Common myeloid progenitor, CD34-positive (primary cell): ENCODE measurements around the gene NSD1.

Experiments
- CTCF ChIA-PET: fragments of 350-600 bp; sonication (Branson Sonifier 250); formaldehyde crosslinking; loops from one replicate; lab custom pipeline; 2021; ENCODE audit warnings: antibody characterized with exemption; lab: Charles Lee
- POLR2A ChIA-PET: fragments of 350-600 bp; sonication (Branson Sonifier 250); formaldehyde crosslinking; loops from one replicate; lab custom pipeline; 2021; ENCODE audit warnings: antibody characterized with exemption; lab: Charles Lee
- DNase-seq, 3 donors: peaks; one replicate each; pipeline versions ENCODE4 v3.0.0 to v3.0.0-alpha.2; 2013
- H3K27ac ChIP-seq, 2 experiments: 1 replicate in 1 of 2; 2 replicates in 1 of 2; pipeline ENCODE4 v1.7.0; 2013; ENCODE audit warnings: inconsistent platforms in 2 of 2, low read length in 2 of 2, mild to moderate bottlenecking in 2 of 2, low read depth in 1 of 2, moderate library complexity in 1 of 2; ENCODE audit not compliant: severe bottlenecking in 2 of 2, insufficient read depth in 1 of 2, poor library complexity in 1 of 2
- H3K27me3 ChIP-seq, 5 experiments: replicated peaks in 2 of 5; 1 replicate in 3 of 5; 2 replicates in 2 of 5; pipeline versions ENCODE4 v1.6.1 to v1.7.0; 2013; ENCODE audit warnings: low read length in 4 of 5, mild to moderate bottlenecking in 2 of 5, moderate library complexity in 2 of 5, inconsistent platforms in 1 of 5; ENCODE audit not compliant: insufficient read depth in 5 of 5, control insufficient read depth in 4 of 5
- H3K36me3 ChIP-seq, 4 experiments: 1 replicate in 2 of 4; 2 replicates in 2 of 4; pipeline versions ENCODE4 v1.6.1 to v1.7.0; 2013; ENCODE audit warnings: low read length in 3 of 4, control low read depth in 1 of 4, mild to moderate bottlenecking in 1 of 4; ENCODE audit not compliant: control insufficient read depth in 4 of 4, insufficient read depth in 4 of 4
- H3K4me1 ChIP-seq, 4 experiments: 1 replicate in 3 of 4; 2 replicates in 1 of 4; pipeline versions ENCODE4 v1.6.1 to v1.7.1; 2013; ENCODE audit warnings: low read length in 3 of 4, mild to moderate bottlenecking in 3 of 4, control low read depth in 1 of 4, inconsistent platforms in 1 of 4, moderate library complexity in 1 of 4; ENCODE audit not compliant: control insufficient read depth in 4 of 4, insufficient read depth in 4 of 4; ENCODE audit errors: control extremely low read depth in 1 of 4
- H3K4me3 ChIP-seq, 7 experiments: 1 replicate in 4 of 7; 2 replicates in 3 of 7; pipeline versions ENCODE4 v1.5.1 to v1.7.0; 2013; ENCODE audit warnings: mild to moderate bottlenecking in 7 of 7, low read length in 6 of 7, moderate library complexity in 6 of 7, inconsistent platforms in 2 of 7, low read depth in 2 of 7, control low read depth in 1 of 7; ENCODE audit not compliant: insufficient read depth in 4 of 7, control insufficient read depth in 1 of 7; ENCODE audit errors: extremely low read depth in 1 of 7
- H3K9me3 ChIP-seq, 5 experiments: 1 replicate in 4 of 5; 2 replicates in 1 of 5; pipeline versions ENCODE4 v1.6.1 to v1.7.1; 2013; ENCODE audit warnings: low read length in 4 of 5, mild to moderate bottlenecking in 2 of 5, inconsistent platforms in 1 of 5, low read depth in 1 of 5, moderate library complexity in 1 of 5; ENCODE audit not compliant: control insufficient read depth in 4 of 5, insufficient read depth in 2 of 5; ENCODE audit errors: control extremely low read depth in 1 of 5
- WGBS: methylation state at CpG from one replicate; pipeline ENCODE4 v1.1.5; 2013; ENCODE audit not compliant: insufficient coverage; 5-methylcytosine and 5-hydroxymethylcytosine counted together

Gene NSD1

GRCh38 chr5:177334781-177335700 is 201.5 kb downstream of the NSD1 start:
- POLR2A ChIA-PET: no interaction called here

GRCh38 chr5:177335701-177336065 is 202.1 kb downstream of the NSD1 start:
- Histone ChIP-seq H3K4me3 (no peak overlapping the region), H3K4me1 (peaks cover 6 to 32% (median 28%) of the 10 kb centered on the region in 4 experiments), H3K27me3 (no peaks in the 10 kb centered on the region), H3K9me3 (no peaks in the 10 kb centered on the region), H3K27ac (no peak overlapping the region), H3K36me3 (peaks cover 2 to 81% (median 56%) of the 10 kb centered on the region in 4 experiments)
- DNase-seq: no peak
- ChIA-PET CTCF (interaction anchor here (0.8 to 10.2 kb wide), 23 partner anchors 8 to 222 kb away, joined by 3 to 162 read pairs (median 5); partner anchors contain the start of genes MXD3, PRELID1 and RAB24), POLR2A (no interaction called here)
- WGBS: 99% methylated on average over 7 of the region's 7 CpGs

More at GRCh38 chr5:177334781-177335700, 201.5 kb downstream of the NSD1 start:
- 98% methylated on average over 17 of the region's 21 CpGs for WGBS
- CTCF ChIA-PET: interaction anchor here (0.8 to 10.2 kb wide), 27 partner anchors 9 to 222 kb away, joined by 3 to 162 read pairs (median 5); partner anchors contain the start of genes MXD3, PRELID1, RAB24 and RGS14
- no peak overlapping the region for H3K27ac ChIP-seq
- no peaks in the 10 kb centered on the region for H3K9me3 ChIP-seq
- no peak for DNase-seq
- no peaks in the 10 kb centered on the region for H3K27me3 ChIP-seq
- no peak overlapping the region for H3K4me3 ChIP-seq
- peaks cover 9 to 38% (median 35%) of the 10 kb centered on the region in 4 experiments for H3K4me1 ChIP-seq
- H3K36me3 ChIP-seq: peaks cover 2 to 85% (median 58%) of the 10 kb centered on the region in 4 experiments

DNA sequence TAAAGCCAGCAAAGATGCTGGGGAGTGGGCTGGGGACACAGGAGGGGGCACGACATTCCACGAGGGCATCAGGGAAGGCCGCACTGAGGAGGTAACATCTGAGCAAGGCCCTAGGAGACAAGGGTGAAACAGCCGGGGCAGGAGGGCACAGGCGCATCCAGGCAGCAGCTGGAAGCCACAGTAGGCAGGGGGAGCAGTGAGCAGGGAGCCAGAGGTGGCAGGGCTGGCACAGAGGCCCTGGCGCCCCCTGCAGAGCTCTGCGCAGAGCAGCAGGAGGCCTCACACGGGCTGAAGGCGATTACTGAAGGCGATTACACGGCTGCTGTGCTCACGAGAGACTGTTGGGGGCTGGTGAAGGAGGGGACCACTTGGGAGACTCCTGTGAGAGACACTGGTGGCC is 202.5 kb downstream of the NSD1 start:
- no peaks in the 10 kb centered on the region for H3K27me3 ChIP-seq
- no peaks in the 10 kb centered on the region for H3K9me3 ChIP-seq
- DNase-seq: peak; percentile 83 to 90 (median 89)
- ChIA-PET POLR2A (no interaction called here), CTCF (interaction anchor here (0.8 to 10.2 kb wide), 23 partner anchors 8 to 223 kb away, joined by 3 to 162 read pairs (median 5); partner anchors contain the start of genes MXD3, PRELID1 and RAB24)
- H3K27ac ChIP-seq: no peak overlapping the region
- H3K4me3 ChIP-seq: no peak overlapping the region
- 61% methylated on average over 12 of the region's 12 CpGs for WGBS
- peaks cover 2 to 77% (median 56%) of the 10 kb centered on the region in 4 experiments for H3K36me3 ChIP-seq
- peaks cover 6 to 27% (median 24%) of the 10 kb centered on the region in 4 experiments for H3K4me1 ChIP-seq

GRCh38 chr5:177336603-177337494 is 203.3 kb downstream of the NSD1 start:
- 97% methylated on average over 28 of the region's 36 CpGs for WGBS
- no peak overlapping the region for H3K27ac ChIP-seq
- DNase-seq: no peak
- no peaks in the 10 kb centered on the region for H3K27me3 ChIP-seq
- peaks cover 6 to 20% (median 17%) of the 10 kb centered on the region in 4 experiments for H3K4me1 ChIP-seq
- peaks cover 6 to 82% (median 61%) of the 10 kb centered on the region in 4 experiments for H3K36me3 ChIP-seq
- no peak overlapping the region for H3K4me3 ChIP-seq
- no peaks in the 10 kb centered on the region for H3K9me3 ChIP-seq
- POLR2A ChIA-PET: no interaction called here
- CTCF ChIA-PET: interaction anchor here (0.8 to 10.2 kb wide), 16 partner anchors 9 to 67 kb away, joined by 3 to 162 read pairs (median 6); partner anchors contain the start of gene RGS14

DNA sequence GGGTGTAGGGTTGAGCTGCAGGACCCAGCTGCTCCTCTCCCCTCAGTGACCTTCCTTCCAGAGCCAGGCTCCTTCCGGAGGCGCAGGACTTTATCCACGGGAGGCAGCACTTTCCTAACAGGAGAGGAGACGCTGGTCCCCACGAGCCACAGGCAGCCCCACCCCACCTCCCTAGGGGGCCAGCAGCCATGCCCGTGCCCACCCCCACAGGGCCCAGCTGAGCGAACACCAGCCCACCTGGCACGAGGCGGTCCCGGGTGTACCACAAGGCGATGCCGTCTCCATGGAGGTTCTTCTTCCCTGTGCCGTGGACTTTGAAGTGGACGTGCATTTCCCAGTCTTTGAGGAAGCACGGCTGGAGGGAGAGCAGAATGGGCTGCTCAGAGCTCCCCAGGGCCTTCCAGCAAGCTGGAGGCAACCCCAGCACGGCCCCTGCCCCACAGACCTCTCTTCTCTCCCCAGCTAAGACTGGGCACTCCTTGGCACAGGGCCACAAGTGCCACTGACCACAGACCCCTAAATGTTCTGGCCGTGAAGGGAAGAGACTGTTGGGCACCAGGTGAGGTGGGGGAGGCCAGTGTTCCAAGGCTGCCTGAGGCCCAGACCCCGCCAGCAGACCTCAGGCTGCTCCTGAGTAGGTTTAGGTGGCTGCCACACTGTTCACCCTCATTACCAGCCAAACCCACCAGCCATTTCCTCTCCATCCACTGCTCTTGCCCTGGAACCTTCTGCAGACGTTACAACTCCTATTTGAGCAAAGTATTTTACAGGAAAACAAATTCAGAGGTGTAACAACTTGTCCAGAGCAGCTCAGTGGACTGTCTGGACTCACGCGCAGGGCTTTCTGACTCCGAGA is 204.9 kb downstream of the NSD1 start:
- CTCF ChIA-PET: interaction anchor here (0.9 to 10.2 kb wide), 6 partner anchors 12 to 29 kb away, joined by 3 to 162 read pairs (median 5); partner anchors contain the start of genes LMAN2 and RGS14
- DNase-seq: no peak
- no peaks in the 10 kb centered on the region for H3K27me3 ChIP-seq
- H3K4me1 ChIP-seq: peaks cover 0 to 6% (median 4%) of the 10 kb centered on the region in 4 experiments
- peaks cover 6 to 75% (median 63%) of the 10 kb centered on the region in 4 experiments for H3K36me3 ChIP-seq
- POLR2A ChIA-PET: no interaction called here
- H3K27ac ChIP-seq: no peak overlapping the region
- no peak overlapping the region for H3K4me3 ChIP-seq
- H3K9me3 ChIP-seq: no peaks in the 10 kb centered on the region
- 94% methylated on average over 21 of the region's 22 CpGs for WGBS

- no peak overlapping the region for H3K4me3 ChIP-seq
- no peaks in the 10 kb centered on the region for H3K27me3 ChIP-seq
- H3K9me3 ChIP-seq: no peaks in the 10 kb centered on the region
- H3K36me3 ChIP-seq: peaks cover 6 to 71% (median 58%) of the 10 kb centered on the region in 4 experiments
- ChIA-PET POLR2A (no interaction called here), CTCF (interaction anchor here (0.9 to 10.2 kb wide), 5 partner anchors 11 to 30 kb away, joined by 3 to 162 read pairs (median 6); partner anchors contain the start of gene LMAN2)
- peaks cover 0 to 6% (median 0%) of the 10 kb centered on the region in 4 experiments for H3K4me1 ChIP-seq
- no peak for DNase-seq
- WGBS: 83% methylated on average over 10 of the region's 11 CpGs
- no peak overlapping the region for H3K27ac ChIP-seq
Observed at GRCh38 chr5:177339107-177339638, 205.6 kb downstream of the NSD1 start.
